DMS114 treated with DMSO at 0.1 percent for 48 hours (cell line): ENCODE measurements around the gene COPRS.
"Not testable (repeated sequence)": the region's sequence is repeated elsewhere in the genome, so short reads cannot be mapped to it uniquely, and the experiment has no call there.

Experiments used
- DNase-seq: peaks from one replicate; lab custom pipeline; 2025; ENCODE audit not compliant: unreplicated experiment; lab: John Stamatoyannopoulos, UW

The COPRS gene

GRCh38 chr17:31809876-31810275, 49.2 kb downstream of the COPRS start:
- DNase-seq, result not testable (repeated sequence)

GRCh38 chr17:31808521-31809050, 50.5 kb downstream of the COPRS start:
- no peak for DNase-seq

DNA sequence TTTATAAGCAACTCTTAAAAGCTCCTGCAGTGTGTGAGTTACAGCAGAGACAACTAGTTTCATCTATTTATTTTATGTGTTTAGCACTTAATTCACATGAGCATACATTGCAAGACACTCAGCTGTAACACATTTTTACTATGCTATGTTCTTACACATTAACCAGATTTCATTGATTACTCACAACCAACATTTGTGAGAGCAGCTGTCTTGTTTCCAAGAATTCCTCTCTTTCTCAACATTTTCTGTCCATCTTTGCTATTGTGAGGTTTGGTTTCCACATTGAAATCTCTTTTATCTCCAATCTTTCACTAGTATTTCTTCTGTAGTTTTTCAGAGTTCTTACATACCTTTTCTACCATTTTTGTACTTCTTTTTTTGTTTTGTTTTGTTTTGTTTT, 51.2 kb downstream of the COPRS start:
- DNase-seq, result no peak

- DNase-seq, result no peak
These were observed 52.1 kb downstream of the COPRS start for GRCh38 chr17:31806921-31807320.

DNA sequence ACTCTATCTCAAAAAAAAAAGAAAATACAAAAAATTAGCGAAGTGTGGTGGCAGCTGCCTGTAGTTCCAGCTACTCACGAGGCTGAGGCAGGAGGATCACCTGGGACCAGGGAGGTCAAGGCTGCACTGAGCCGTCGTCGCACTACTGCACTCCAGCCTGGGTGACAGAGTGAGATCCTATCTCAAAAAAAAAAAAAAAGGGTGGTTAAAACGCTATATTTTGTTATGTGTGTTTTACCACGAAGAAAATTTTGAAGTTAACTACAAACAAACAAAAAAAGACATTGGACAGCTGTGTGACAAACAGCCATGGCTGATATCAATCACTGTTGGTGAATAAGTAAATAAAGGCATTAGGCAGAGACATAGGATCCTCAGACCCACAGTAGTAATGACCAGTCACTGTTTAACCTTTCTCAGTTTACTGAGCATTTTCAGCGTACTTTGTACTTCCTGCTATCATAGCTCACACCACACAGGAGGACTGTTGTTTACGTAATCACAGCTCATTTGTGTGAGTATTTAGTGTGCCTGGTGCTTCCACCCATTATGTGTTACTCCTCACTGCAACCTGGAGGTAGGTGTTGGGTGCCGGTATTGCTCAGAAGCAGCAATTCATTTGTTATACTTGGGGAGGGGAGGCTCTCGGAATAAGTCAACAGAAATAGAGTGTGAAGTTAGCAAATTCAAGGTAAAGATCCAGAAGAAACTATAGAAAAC, 55.4 kb downstream of the COPRS start:
- DNase-seq, result no peak

DNA sequence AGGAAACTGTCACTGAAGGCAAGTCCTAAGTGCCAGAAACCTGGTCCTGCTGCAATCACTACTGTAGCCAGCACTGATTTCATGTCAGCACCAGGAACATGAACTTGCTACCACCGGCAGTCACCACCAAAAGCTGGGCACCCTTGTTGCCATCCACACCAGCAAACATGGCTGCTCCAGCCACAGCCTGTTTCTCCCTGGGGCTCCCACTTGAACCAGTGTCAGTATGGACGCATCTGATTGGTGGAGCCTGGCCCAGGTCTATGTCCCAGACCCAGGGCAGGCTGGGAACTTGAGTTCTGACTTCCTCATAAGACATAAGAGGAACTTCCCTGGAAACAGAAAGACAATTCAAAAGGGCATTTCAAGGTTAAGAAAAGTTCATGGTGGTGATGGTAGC, 56.5 kb downstream of the COPRS start:
- no peak for DNase-seq
